GM12873 (cell line): ENCODE measurements around the gene USP40.

Source experiments
- TF ChIP-seq, protein P1 (sequence below): IDR thresholded peaks from 2 replicates; pipeline ENCODE4 v1.5.1; 2012; ENCODE audit warnings: low read depth, mild to moderate bottlenecking, moderate library complexity, low read length, control low read depth; ENCODE audit not compliant: insufficient read depth; ENCODE audit errors: missing control alignments

The USP40 gene

DNA sequence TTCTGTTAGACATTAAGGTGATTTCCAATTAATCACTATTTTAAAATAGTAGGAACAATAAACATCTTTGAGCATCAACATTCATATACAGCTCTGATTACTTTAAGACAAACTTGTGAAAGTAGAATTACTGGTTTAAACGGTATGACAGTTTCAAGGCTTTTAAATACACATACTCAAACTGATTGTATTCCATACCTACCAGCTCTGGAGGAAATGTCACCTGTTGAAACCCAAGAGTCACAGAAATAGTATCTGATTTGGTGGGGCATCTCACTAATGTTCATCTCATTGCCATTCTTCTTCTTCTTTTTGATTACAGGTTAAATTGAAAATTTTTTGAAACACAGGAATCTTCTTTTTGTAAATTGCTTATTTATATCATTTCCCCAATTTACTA, 36.2 kb downstream of the USP40 start:
- TF ChIP-seq, protein P1, sequence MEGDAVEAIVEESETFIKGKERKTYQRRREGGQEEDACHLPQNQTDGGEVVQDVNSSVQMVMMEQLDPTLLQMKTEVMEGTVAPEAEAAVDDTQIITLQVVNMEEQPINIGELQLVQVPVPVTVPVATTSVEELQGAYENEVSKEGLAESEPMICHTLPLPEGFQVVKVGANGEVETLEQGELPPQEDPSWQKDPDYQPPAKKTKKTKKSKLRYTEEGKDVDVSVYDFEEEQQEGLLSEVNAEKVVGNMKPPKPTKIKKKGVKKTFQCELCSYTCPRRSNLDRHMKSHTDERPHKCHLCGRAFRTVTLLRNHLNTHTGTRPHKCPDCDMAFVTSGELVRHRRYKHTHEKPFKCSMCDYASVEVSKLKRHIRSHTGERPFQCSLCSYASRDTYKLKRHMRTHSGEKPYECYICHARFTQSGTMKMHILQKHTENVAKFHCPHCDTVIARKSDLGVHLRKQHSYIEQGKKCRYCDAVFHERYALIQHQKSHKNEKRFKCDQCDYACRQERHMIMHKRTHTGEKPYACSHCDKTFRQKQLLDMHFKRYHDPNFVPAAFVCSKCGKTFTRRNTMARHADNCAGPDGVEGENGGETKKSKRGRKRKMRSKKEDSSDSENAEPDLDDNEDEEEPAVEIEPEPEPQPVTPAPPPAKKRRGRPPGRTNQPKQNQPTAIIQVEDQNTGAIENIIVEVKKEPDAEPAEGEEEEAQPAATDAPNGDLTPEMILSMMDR = no peak

DNA sequence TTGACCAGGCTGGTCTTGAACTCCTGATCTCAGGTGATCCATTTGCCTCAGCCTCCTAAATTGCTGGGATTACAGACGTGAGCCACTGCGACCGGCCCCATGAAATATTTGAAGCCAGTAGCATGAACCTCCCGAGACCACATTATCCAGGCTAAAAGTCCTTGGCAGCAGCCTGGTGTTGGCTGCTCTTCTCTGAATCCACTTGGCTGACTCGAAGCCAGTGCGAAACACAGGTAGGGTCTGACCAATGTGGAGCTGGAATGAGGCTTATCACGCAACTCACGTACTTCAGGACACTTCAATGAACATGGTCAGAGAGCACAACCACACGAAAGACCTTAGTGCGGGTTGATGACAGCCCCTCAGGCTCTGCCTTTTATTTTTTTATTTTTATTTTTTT, 38.4 kb downstream of the USP40 start:
- TF ChIP-seq, protein P1 = no peak

DNA sequence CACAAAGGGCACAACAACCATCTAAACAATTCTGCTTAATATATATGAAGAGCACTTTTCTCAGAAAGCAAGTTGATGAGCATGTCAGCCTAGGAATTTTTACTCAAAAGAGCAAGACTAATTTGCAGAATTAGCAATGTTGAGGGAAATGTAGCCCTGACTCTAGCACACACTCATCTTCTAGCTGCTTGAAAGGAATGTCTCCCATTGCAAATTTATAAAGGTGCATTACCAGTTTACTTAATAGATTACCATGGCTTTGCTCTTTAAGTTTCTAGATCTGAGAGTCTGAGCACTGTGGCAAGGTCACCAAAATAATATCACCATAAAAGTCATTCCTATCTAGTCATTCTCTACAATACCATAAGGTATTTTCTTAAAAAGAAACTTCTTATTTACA, 40.8 kb downstream of the USP40 start:
- TF ChIP-seq, protein P1 = no peak

DNA sequence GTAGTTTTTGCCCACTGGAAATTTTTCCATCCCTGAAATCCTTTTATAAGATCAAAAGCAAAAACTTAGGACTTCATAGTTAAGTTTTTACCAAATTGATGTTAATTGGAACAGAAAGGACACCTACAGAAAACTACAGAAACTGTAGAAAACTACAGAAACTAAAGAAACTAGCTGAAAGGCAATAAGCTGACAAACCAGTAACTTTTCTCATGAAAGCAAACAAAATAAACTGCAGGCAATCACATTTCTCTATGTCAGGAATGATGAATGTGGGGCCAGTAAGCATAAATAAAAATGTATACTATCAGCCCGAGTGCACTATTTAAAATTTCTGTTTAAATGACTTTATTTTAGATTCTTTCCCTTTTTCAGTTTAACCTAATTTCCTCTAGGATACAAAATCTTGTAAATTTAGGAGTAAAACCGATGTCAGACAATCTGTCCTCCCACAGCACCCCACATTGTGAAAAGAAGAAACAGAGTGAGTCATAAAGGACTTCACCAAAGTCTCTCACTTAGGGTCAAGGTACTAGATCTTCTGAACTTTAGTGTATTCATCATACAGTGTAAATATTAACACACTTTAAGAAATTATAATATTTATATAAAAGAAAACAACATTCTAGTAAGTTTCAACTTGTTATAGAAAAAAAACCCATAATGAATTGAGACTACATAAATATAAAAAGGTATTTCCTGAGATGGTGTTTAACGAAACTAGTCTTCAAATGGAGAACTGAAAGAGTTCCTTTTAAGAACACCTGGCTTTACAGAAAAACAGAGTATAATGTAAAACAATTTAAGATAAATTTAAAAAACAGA, 46.6 kb downstream of the USP40 start:
- TF ChIP-seq, protein P1 = no peak

DNA sequence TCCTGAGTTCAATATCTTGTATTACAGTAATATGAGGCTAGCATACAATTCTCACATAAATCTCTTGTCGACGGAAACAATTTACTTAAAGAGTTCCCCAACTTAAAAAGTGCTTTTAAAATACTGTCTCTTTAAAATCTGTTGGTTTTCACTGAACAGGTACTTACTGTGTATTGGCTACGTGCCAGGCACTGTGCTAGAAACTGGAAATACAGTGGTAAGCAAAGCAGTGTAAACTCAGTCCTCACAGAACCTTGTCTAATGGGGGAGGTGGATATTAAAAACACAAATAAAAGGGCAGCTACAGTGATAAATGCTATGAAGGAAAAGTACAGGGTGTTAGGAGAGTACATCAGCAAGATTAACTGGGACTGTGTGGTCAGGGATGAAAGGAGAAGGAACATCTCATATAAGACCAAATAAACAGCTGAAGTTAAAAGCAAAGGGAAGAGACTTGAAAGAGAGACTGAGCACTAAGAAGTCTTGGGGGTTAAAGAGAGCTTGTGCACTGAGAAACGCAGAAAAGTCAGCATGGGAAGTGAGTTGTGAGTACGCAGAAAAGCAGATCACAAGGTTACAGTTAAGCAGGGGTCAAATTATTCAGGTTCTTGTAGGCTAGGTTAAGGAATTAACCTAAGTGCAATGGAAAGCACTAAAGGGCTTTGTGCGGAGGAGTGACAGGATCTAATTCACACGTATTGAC, 52.5 kb downstream of the USP40 start:
- TF ChIP-seq, protein P1 = no peak

DNA sequence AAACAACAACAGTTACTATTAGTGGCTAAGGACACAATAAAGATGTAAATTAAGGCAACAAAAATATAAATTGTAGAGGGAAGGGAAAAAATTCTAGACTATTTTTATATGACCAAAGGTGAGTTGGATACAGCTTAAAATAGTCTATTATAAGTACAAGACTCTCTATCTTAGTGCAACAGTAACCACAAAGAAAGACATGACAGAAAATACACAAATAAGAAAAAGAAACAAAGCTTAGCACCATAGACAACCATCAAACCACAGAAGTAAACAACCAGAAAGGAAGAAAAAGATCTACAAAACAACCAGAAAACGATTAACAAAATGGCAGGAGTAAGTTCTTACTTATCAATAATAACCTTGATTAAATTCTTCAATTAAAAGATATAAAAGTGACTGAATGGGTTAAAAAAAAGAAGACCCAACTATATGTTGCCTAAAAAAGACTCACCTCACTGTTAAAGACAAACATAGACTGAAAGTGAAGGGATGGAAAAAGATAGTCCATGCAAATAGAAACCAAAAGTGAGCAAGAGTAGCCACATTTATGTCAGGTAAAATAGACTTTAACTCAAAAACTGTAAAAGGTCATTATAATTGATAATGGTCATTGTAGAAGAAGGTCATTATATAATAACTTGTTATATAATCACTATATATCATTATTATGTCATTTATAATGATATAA, 62.5 kb downstream of the USP40 start:
- TF ChIP-seq, protein P1 = no peak

DNA sequence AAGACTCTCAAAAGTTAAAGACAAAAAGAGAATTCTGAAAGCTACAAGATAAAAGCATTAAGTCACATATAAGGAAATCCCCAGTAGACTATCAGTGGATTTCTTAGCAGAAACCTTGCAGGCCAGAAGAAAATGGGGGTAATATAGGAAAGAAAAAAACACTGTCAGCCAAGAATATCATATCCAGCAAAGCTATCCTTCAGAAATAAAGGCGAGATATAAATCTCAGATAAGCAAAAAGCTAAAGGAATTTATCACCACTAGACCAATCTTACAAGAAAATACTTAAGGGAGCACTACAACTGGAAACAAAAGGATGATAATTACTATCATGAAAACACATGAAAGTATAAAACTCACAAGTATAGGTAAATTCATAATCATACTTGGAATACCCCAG, 63.1 kb downstream of the USP40 start:
- TF ChIP-seq, protein P1 = no peak
